Vagina (tissue), 2 donors: ENCODE measurements around the gene DES. TPM values are rescaled to one million over a fixed set of nuclear protein-coding genes. Genes with fewer than 3 reads are reported as not detected.

Source experiments
- DNase-seq, 2 donors: peaks; one replicate each; pipeline ENCODE4 v3.0.0-alpha.2; 2017; ENCODE audit errors: extremely low spot score in 2 of 2
- H3K27ac ChIP-seq: fragments of 200-600 bp; sonication (generic); one replicate; pipeline ENCODE4 v1.5.1; 2019
- H3K27me3 ChIP-seq: fragments of 200-600 bp; sonication (generic); one replicate; pipeline ENCODE4 v1.5.1; 2019
- H3K36me3 ChIP-seq, 2 donors: fragments of 200-600 bp; sonication (generic); one replicate each; pipeline ENCODE4 v1.5.1; 2017 to 2019
- H3K4me1 ChIP-seq: fragments of 200-600 bp; sonication (generic); one replicate; pipeline ENCODE4 v1.5.1; 2019
- H3K4me3 ChIP-seq, 2 donors: fragments of 200-600 bp; sonication (generic); 1 replicate in 1 of 2; 2 replicates in 1 of 2; pipeline ENCODE4 v1.5.1; 2016 to 2019
- H3K9me3 ChIP-seq: fragments of 200-600 bp; sonication (generic); one replicate; pipeline ENCODE4 v1.5.1; 2019
- POLR2A ChIP-seq, 2 donors: fragments of 450-650 bp; IDR thresholded peaks; one replicate each; pipeline ENCODE4 v1.6.1; 2017; ENCODE audit warnings: antibody characterized with exemption in 2 of 2, mild to moderate bottlenecking in 2 of 2, moderate library complexity in 2 of 2
- POLR2AphosphoS5 ChIP-seq, 2 donors: sonication (generic); formaldehyde crosslinking; IDR thresholded peaks; one replicate each; pipeline ENCODE4 v1.9.0; 2017; ENCODE audit warnings: antibody characterized with exemption in 2 of 2, mild to moderate bottlenecking in 2 of 2, low read depth in 1 of 2; ENCODE audit not compliant: insufficient read depth in 1 of 2
- intact Hi-C: fragments of 100-400 bp; cut with DNase I; formaldehyde crosslinking; loops from one replicate; pipeline ENCODE4 v1.15.1; 2023
- total RNA-seq: library from RNA; depleted of rRNA; stranded (reverse); fragments of >200 nt; gene quantifications from one replicate; pipeline ENCODE4 v1.2.3, GENCODE V29; 2016
- TF ChIP-seq, protein P1 (sequence below), 3 experiments: fragments of 450-650 bp in 2 of 3; fragments of 200-600 bp in 1 of 3; sonication (generic) in 1 of 3; IDR thresholded peaks; one replicate each; pipeline ENCODE4 v1.5.1; 2017 to 2019; ENCODE audit warnings: antibody characterized with exemption in 3 of 3, mild to moderate bottlenecking in 2 of 3, moderate library complexity in 2 of 3

The DES gene
- total RNA-seq, 1 donor from 2014 or later = 883 TPM

DNA sequence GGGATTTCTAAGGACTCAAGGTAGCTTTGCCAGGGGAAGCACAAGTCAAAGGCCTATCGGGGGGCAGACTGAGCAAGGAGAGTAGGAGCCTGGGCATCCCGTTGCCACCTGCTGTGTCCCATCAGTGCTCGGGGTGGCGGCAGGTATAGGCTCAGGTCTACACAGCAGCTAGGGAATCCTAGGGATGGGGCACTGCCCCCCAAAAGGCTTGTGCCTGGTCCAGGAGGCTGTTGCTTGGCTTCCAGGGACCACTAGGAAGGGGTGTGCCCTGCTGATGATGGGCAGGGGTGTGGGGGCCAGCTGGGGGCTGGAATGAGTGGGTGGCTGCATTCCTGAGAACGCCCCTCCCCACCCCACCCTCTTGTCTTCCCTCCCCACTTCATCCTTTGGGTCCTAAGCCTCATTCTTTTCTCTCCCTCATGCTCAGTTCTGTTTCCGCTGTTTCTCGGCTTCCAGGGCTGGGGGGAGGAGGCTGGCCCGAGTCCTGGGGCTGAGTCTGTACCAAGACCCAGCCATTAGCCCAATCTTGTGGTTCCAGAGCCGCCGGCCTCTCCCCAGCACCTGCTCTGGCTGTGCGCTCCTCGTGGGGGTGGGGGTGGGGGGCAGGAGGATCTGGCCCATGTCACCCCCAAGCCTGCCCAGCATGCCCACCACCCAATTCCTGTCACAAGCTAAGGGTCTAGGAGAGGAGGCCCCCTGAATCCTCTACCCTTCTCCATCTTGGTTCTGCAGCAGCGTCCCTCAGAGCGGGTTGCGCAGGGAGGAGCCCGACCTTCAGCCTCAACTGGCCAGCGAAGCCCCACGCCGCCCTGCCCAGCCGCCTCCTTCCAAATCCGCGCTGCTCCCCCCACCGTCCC, 29.3 kb downstream of the DES start:
- no peak for DNase-seq
- Histone ChIP-seq H3K4me1 (peaks cover 30% of the 10 kb centered on the region), H3K36me3 (no peaks in the 10 kb centered on the region), H3K9me3 (no peaks in the 10 kb centered on the region), H3K27ac (peak overlapping the region; percentile 88), H3K4me3 (no peak overlapping the region), H3K27me3 (no peaks in the 10 kb centered on the region)
- intact Hi-C loops = no loop called here
- TF ChIP-seq POLR2A (IDR thresholded peaks at IDR 0.05) (no peak), POLR2AphosphoS5 (IDR thresholded peaks at IDR 0.05; ENCODE audit: insufficient read depth in 1 of 2, low read depth in 1 of 2) (no peak)
- TF ChIP-seq, protein P1, sequence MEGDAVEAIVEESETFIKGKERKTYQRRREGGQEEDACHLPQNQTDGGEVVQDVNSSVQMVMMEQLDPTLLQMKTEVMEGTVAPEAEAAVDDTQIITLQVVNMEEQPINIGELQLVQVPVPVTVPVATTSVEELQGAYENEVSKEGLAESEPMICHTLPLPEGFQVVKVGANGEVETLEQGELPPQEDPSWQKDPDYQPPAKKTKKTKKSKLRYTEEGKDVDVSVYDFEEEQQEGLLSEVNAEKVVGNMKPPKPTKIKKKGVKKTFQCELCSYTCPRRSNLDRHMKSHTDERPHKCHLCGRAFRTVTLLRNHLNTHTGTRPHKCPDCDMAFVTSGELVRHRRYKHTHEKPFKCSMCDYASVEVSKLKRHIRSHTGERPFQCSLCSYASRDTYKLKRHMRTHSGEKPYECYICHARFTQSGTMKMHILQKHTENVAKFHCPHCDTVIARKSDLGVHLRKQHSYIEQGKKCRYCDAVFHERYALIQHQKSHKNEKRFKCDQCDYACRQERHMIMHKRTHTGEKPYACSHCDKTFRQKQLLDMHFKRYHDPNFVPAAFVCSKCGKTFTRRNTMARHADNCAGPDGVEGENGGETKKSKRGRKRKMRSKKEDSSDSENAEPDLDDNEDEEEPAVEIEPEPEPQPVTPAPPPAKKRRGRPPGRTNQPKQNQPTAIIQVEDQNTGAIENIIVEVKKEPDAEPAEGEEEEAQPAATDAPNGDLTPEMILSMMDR (IDR thresholded peaks at IDR 0.05) = no peak

DNA sequence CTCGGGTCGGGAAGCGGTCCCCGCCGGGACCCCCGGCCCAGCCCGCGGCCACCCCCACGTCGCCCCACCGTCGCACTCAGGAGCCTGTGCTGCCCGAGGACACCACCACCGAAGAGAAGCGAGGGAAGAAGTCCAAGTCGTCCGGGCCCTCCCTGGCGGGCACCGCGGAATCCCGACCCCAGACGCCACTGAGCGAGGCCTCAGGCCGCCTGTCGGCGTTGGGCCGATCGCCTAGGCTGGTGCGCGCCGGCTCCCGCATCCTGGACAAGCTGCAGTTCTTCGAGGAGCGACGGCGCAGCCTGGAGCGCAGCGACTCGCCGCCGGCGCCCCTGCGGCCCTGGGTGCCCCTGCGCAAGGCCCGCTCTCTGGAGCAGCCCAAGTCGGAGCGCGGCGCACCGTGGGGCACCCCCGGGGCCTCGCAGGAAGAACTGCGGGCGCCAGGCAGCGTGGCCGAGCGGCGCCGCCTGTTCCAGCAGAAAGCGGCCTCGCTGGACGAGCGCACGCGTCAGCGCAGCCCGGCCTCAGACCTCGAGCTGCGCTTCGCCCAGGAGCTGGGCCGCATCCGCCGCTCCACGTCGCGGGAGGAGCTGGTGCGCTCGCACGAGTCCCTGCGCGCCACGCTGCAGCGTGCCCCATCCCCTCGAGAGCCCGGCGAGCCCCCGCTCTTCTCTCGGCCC, 30.1 kb downstream of the DES start:
- Histone ChIP-seq H3K36me3 (no peaks in the 10 kb centered on the region), H3K27me3 (no peaks in the 10 kb centered on the region), H3K27ac (peak overlapping the region; percentile 88), H3K4me1 (peaks cover 31% of the 10 kb centered on the region), H3K9me3 (no peaks in the 10 kb centered on the region), H3K4me3 (peak overlapping the region in 1 of 2 donors; percentile 19)
- TF ChIP-seq POLR2A (IDR thresholded peaks at IDR 0.05) (no peak), POLR2AphosphoS5 (IDR thresholded peaks at IDR 0.05; ENCODE audit: insufficient read depth in 1 of 2, low read depth in 1 of 2) (no peak)
- TF ChIP-seq, protein P1 (IDR thresholded peaks at IDR 0.05) = no peak
- intact Hi-C loops = no loop called here
- no peak for DNase-seq

DNA sequence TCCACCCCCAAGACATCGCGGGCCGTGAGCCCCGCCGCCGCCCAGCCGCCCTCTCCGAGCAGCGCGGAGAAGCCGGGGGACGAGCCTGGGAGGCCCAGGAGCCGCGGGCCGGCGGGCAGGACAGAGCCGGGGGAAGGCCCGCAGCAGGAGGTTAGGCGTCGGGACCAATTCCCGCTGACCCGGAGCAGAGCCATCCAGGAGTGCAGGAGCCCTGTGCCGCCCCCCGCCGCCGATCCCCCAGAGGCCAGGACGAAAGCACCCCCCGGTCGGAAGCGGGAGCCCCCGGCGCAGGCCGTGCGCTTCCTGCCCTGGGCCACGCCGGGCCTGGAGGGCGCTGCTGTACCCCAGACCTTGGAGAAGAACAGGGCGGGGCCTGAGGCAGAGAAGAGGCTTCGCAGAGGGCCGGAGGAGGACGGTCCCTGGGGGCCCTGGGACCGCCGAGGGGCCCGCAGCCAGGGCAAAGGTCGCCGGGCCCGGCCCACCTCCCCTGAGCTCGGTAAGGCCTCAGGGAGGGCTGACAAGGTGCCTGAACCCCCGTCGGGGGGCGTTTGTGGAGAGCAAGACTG, 30.7 kb downstream of the DES start:
- no peak for DNase-seq
- peak overlapping the region; percentile 88 for H3K27ac ChIP-seq
- H3K4me1 ChIP-seq = peaks cover 33% of the 10 kb centered on the region

DNA sequence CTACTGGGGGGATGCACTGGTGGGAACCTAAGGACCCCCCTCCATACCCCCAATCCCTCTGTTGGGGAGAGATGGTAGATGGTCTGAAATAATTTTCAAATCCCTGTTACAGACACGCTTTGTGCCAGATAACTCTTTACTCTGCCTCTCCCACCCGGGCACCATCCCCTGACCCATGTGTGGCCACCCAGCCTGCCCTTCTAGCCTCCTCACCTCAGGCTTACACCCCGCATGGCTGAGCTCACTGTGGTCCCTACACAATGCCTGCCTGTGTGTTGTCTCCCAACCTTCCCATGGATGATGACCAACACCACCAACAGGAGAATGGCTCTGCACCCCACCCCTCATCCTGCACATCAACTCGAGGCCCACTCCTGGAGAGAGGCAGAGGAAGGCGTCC, 31.4 kb downstream of the DES start:
- Histone ChIP-seq H3K9me3 (no peaks in the 10 kb centered on the region), H3K27me3 (no peaks in the 10 kb centered on the region), H3K4me3 (no peak overlapping the region), H3K4me1 (peaks cover 39% of the 10 kb centered on the region), H3K36me3 (no peaks in the 10 kb centered on the region), H3K27ac (peak overlapping the region; percentile 88)
- DNase-seq = no peak
- intact Hi-C loops = no loop called here
- TF ChIP-seq POLR2A (IDR thresholded peaks at IDR 0.05) = no peak
- no peak for TF ChIP-seq POLR2AphosphoS5 (IDR thresholded peaks at IDR 0.05; ENCODE audit: insufficient read depth in 1 of 2, low read depth in 1 of 2)
- TF ChIP-seq, protein P1 (IDR thresholded peaks at IDR 0.05) = no peak

More for the DNA sequence above, 30.7 kb downstream of the DES start:
- no peaks in the 10 kb centered on the region for H3K36me3 ChIP-seq
- TF ChIP-seq POLR2AphosphoS5 (IDR thresholded peaks at IDR 0.05; ENCODE audit: insufficient read depth in 1 of 2, low read depth in 1 of 2) (peak in 1 of 2 donors; percentile 30), POLR2A (IDR thresholded peaks at IDR 0.05) (no peak)
- TF ChIP-seq, protein P1 (IDR thresholded peaks at IDR 0.05) = no peak
- no peaks in the 10 kb centered on the region for H3K27me3 ChIP-seq
- H3K9me3 ChIP-seq = no peaks in the 10 kb centered on the region
- H3K4me3 ChIP-seq = peak overlapping the region in 1 of 2 donors; percentile 19
- intact Hi-C loops = no loop called here
